Suprapubic skin (tissue), 4 donors: Measurements from ENCODE around the gene FLT3LG. TPM values are rescaled to one million over a fixed set of nuclear protein-coding genes. Genes with fewer than 3 reads are reported as not detected.
A peak's percentile ranks its signal among the peaks of the same experiment; 100 is the strongest.

ENCODE experiments used
- DNase-seq, 2 donors: peaks; one replicate each; pipeline ENCODE4 v3.0.0-alpha.2; 2019; ENCODE audit warnings: low spot score in 2 of 2
- H3K27ac ChIP-seq: fragments of 200-600 bp; sonication (generic); one replicate; pipeline ENCODE4 v1.5.1; 2019
- H3K27me3 ChIP-seq: fragments of 200-600 bp; sonication (generic); one replicate; pipeline ENCODE4 v1.5.1; 2019
- H3K36me3 ChIP-seq: fragments of 200-600 bp; sonication (generic); one replicate; pipeline ENCODE4 v1.5.1; 2019
- H3K4me1 ChIP-seq: fragments of 200-600 bp; sonication (generic); one replicate; pipeline ENCODE4 v1.5.1; 2019
- H3K4me3 ChIP-seq: fragments of 200-600 bp; sonication (generic); one replicate; pipeline ENCODE4 v1.5.1; 2019; ENCODE audit warnings: mild to moderate bottlenecking
- H3K9me3 ChIP-seq: fragments of 200-600 bp; sonication (generic); one replicate; pipeline ENCODE4 v1.5.1; 2019
- EP300 ChIP-seq: sonication (generic); formaldehyde crosslinking; IDR thresholded peaks from one replicate; pipeline ENCODE4 v1.6.1; 2017; ENCODE audit warnings: antibody characterized with exemption
- POLR2A ChIP-seq, 2 donors: fragments of 450-650 bp; IDR thresholded peaks; one replicate each; pipeline ENCODE4 v1.6.1; 2017; ENCODE audit warnings: antibody characterized with exemption in 2 of 2, mild to moderate bottlenecking in 2 of 2, moderate library complexity in 2 of 2
- POLR2AphosphoS5 ChIP-seq, 3 donors: sonication (generic); formaldehyde crosslinking; IDR thresholded peaks; one replicate each; pipeline ENCODE4 v1.6.1; 2017; ENCODE audit warnings: antibody characterized with exemption in 3 of 3
- WGBS: methylation state at CpG from one replicate; pipeline ENCODE4 v1.1.5; 2018; 5-methylcytosine and 5-hydroxymethylcytosine counted together
- total RNA-seq, 4 donors: library from RNA; depleted of rRNA; stranded (reverse); fragments of >200 nt; gene quantifications; one replicate each; pipeline ENCODE4 v1.1.0, GENCODE V29; 2016
- TF ChIP-seq, protein P1 (sequence below), 2 donors: fragments of 200-600 bp in 1 of 2; fragments of 450-650 bp in 1 of 2; sonication (generic) in 1 of 2; IDR thresholded peaks; one replicate each; pipeline ENCODE4 v1.5.1; 2016 to 2019; ENCODE audit warnings: antibody characterized with exemption in 2 of 2, mild to moderate bottlenecking in 1 of 2, moderate library complexity in 1 of 2

Gene FLT3LG
- total RNA-seq, 4 donors from 2014 or later: 1.2 to 4.9 (median 4.4) TPM

DNA sequence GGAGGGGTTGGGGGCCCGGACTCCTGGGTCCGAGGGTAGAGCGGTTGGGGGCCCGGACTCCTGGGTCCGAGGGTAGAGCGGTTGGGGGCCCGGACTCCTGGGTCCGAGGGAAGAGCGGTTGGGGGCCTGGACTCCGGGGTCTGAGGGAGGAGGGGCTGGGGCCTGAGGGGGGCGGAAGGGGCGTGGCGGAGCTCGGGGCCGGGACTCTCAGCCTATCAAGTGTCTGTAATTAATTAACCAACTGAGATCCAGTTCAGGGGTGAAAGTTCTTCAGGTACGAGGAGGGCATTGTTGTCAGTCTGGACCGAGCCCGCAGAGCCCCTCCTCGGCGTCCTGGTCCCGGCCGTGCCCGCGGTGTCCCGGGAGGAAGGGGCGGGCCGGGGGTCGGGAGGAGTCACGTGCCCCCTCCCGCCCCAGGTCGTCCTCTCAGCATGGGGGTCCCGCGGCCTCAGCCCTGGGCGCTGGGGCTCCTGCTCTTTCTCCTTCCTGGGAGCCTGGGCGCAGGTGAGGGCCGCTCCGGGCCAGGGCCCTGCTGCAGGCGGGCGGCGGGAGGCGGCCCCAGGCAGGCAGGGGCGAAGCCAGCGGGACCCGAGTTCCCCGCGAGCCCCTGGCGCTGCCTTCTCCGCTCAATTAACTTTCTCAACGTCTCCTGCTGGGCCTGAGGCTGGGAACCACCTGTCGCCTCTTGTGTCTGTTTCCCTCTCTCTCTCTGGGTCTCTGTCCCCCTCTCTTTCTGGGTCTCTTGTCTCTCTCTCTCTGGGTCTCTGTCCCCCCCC is 39.1 kb downstream of the FLT3LG start:
- TF ChIP-seq POLR2AphosphoS5 (IDR thresholded peaks at IDR 0.05) (no peak), POLR2A (IDR thresholded peaks at IDR 0.05) (no peak), EP300 (no peak)
- TF ChIP-seq, protein P1, sequence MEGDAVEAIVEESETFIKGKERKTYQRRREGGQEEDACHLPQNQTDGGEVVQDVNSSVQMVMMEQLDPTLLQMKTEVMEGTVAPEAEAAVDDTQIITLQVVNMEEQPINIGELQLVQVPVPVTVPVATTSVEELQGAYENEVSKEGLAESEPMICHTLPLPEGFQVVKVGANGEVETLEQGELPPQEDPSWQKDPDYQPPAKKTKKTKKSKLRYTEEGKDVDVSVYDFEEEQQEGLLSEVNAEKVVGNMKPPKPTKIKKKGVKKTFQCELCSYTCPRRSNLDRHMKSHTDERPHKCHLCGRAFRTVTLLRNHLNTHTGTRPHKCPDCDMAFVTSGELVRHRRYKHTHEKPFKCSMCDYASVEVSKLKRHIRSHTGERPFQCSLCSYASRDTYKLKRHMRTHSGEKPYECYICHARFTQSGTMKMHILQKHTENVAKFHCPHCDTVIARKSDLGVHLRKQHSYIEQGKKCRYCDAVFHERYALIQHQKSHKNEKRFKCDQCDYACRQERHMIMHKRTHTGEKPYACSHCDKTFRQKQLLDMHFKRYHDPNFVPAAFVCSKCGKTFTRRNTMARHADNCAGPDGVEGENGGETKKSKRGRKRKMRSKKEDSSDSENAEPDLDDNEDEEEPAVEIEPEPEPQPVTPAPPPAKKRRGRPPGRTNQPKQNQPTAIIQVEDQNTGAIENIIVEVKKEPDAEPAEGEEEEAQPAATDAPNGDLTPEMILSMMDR (IDR thresholded peaks at IDR 0.05): no peak
- Histone ChIP-seq H3K27me3 (no peaks in the 10 kb centered on the region), H3K4me3 (peak overlapping the region; percentile 93), H3K36me3 (peaks cover 13% of the 10 kb centered on the region), H3K27ac (peak overlapping the region; percentile 89), H3K9me3 (no peaks in the 10 kb centered on the region), H3K4me1 (peaks cover 41% of the 10 kb centered on the region)
- DNase-seq: no peak
- under 1% methylated on average over 15 of the region's 50 CpGs for WGBS

DNA sequence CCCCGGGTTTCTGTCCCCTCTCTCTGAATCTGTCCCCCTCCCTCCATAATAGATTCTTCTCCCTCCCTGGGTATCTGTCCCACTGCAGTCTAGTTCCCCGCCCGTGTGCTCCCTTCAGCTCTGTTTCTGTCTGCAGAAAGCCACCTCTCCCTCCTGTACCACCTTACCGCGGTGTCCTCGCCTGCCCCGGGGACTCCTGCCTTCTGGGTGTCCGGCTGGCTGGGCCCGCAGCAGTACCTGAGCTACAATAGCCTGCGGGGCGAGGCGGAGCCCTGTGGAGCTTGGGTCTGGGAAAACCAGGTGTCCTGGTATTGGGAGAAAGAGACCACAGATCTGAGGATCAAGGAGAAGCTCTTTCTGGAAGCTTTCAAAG is 39.7 kb downstream of the FLT3LG start:
- Histone ChIP-seq H3K27ac (peak overlapping the region; percentile 89), H3K4me3 (peak overlapping the region; percentile 93), H3K27me3 (no peaks in the 10 kb centered on the region), H3K4me1 (peaks cover 41% of the 10 kb centered on the region), H3K9me3 (no peaks in the 10 kb centered on the region), H3K36me3 (peaks cover 13% of the 10 kb centered on the region)
- TF ChIP-seq EP300: no peak
- TF ChIP-seq, protein P1 (IDR thresholded peaks at IDR 0.05): no peak
- TF ChIP-seq POLR2A (IDR thresholded peaks at IDR 0.05): no peak
- TF ChIP-seq POLR2AphosphoS5 (IDR thresholded peaks at IDR 0.05): no peak
- 20% methylated on average over 12 of the region's 12 CpGs for WGBS
- no peak for DNase-seq

DNA sequence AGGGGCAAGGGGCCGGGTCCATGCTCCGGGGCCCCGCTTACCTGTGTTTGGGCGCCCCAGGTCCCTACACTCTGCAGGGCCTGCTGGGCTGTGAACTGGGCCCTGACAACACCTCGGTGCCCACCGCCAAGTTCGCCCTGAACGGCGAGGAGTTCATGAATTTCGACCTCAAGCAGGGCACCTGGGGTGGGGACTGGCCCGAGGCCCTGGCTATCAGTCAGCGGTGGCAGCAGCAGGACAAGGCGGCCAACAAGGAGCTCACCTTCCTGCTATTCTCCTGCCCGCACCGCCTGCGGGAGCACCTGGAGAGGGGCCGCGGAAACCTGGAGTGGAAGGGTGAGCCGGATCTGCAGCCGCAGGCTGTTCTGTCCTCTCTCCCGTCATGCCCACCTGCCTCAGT is 40.1 kb downstream of the FLT3LG start:
- no peaks in the 10 kb centered on the region for H3K27me3 ChIP-seq
- DNase-seq: no peak
- peaks cover 13% of the 10 kb centered on the region for H3K36me3 ChIP-seq
- no peak overlapping the region for H3K27ac ChIP-seq
- H3K4me3 ChIP-seq: peak overlapping the region; percentile 93
- H3K4me1 ChIP-seq: peaks cover 41% of the 10 kb centered on the region
- WGBS: 30% methylated on average over 2 of the region's 21 CpGs
- TF ChIP-seq, protein P1 (IDR thresholded peaks at IDR 0.05): no peak
- TF ChIP-seq POLR2A (IDR thresholded peaks at IDR 0.05): no peak
- no peak for TF ChIP-seq POLR2AphosphoS5 (IDR thresholded peaks at IDR 0.05)
- no peaks in the 10 kb centered on the region for H3K9me3 ChIP-seq

DNA sequence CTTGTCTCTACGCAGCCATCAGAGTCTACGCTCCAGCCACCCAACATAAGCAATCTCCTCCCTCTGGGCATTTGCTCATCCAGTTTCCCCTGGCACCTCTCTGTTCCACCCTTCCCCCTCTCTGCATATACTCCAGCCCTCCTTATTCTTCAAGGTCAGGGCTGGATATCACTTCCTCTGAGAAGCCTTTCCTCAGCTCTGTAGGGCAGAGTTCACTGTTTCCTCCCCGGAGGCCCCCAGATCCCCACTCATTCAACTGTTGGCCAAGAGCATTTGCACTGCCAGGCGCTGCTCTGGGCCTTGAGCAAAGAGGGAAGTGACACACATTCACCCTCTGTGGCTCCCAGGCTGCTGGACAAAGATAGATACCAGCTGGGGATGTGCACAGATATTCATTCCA is 41.8 kb downstream of the FLT3LG start:
- DNase-seq: no peak

DNA sequence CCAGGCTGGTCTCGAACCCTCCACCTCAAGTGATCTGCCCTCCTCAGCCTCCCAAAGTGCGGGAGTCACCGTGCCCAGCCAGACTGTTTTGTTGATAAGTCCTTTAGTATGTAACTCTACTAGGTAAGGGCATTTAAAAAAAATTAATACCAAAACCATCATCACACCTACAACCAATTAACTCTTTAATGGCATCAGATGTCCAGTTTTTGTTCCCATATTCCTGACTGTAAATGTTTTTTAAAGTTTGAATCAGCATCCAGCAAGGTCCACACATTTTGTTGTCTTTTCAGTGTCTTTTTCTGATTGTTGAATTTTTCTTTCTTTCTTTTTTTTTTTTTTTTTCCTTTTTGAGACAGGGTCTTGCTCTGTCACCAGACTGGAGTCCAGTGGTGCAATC is 44.0 kb downstream of the FLT3LG start:
- Histone ChIP-seq H3K4me1 (peaks cover 23% of the 10 kb centered on the region), H3K36me3 (peaks cover 24% of the 10 kb centered on the region), H3K9me3 (no peaks in the 10 kb centered on the region), H3K27me3 (no peaks in the 10 kb centered on the region), H3K27ac (no peak overlapping the region), H3K4me3 (no peak overlapping the region)
- DNase-seq: no peak
- 97% methylated on average over 3 of the region's 3 CpGs for WGBS
- TF ChIP-seq POLR2AphosphoS5 (IDR thresholded peaks at IDR 0.05) (no peak), POLR2A (IDR thresholded peaks at IDR 0.05) (no peak), EP300 (no peak)
- TF ChIP-seq, protein P1 (IDR thresholded peaks at IDR 0.05): no peak

More for the DNA sequence above, 41.8 kb downstream of the FLT3LG start:
- Histone ChIP-seq H3K36me3 (peaks cover 15% of the 10 kb centered on the region), H3K27ac (no peak overlapping the region), H3K4me3 (no peak overlapping the region), H3K9me3 (no peaks in the 10 kb centered on the region), H3K27me3 (no peaks in the 10 kb centered on the region), H3K4me1 (peaks cover 41% of the 10 kb centered on the region)
- TF ChIP-seq POLR2AphosphoS5 (IDR thresholded peaks at IDR 0.05) (no peak), POLR2A (IDR thresholded peaks at IDR 0.05) (no peak), EP300 (no peak)
- TF ChIP-seq, protein P1 (IDR thresholded peaks at IDR 0.05): no peak
- WGBS: 75% methylated on average over 4 of the region's 4 CpGs
